Karpas-422 (cell line): ENCODE data around the gene DENND1C. TPM values are rescaled to one million over a fixed set of nuclear protein-coding genes. Genes with fewer than 3 reads are reported as not detected.

Source experiments
- DNase-seq: peaks from one replicate; pipeline ENCODE4 v3.0.0-alpha.2; 2015
- H2AFZ ChIP-seq: fragments of 200-600 bp; sonication (generic); 2 replicates; pipeline ENCODE4 v1.6.1; 2014; ENCODE audit warnings: antibody characterized with exemption, low read length, mixed read lengths
- H3K27ac ChIP-seq: fragments of 200-600 bp; sonication (generic); 2 replicates; pipeline ENCODE4 v1.5.1; 2014; ENCODE audit warnings: mild to moderate bottlenecking, low read length, moderate library complexity
- H3K27me3 ChIP-seq: fragments of 200-600 bp; sonication (generic); 2 replicates; pipeline ENCODE4 v1.6.1; 2014; ENCODE audit warnings: low read length, mixed read lengths
- H3K36me3 ChIP-seq: fragments of 200-600 bp; sonication (generic); 2 replicates; pipeline ENCODE4 v1.6.1; 2014; ENCODE audit warnings: low read length, mixed read lengths; ENCODE audit not compliant: insufficient read depth
- H3K4me1 ChIP-seq: fragments of 200-600 bp; sonication (generic); 2 replicates; pipeline ENCODE4 v1.6.1; 2014; ENCODE audit warnings: mild to moderate bottlenecking, low read length, mixed read lengths
- H3K4me2 ChIP-seq: fragments of 200-600 bp; sonication (generic); 2 replicates; pipeline ENCODE4 v1.6.1; 2014; ENCODE audit warnings: low read length, low read depth, mild to moderate bottlenecking; ENCODE audit not compliant: poor library complexity, severe bottlenecking
- H3K4me3 ChIP-seq: fragments of 200-600 bp; sonication (generic); 2 replicates; pipeline ENCODE4 v1.5.1; 2014; ENCODE audit warnings: mild to moderate bottlenecking, antibody characterized with exemption, low read length, mixed read lengths
- H3K79me2 ChIP-seq: fragments of 200-600 bp; sonication (generic); 2 replicates; pipeline ENCODE4 v1.6.1; 2014; ENCODE audit warnings: mild to moderate bottlenecking, low read length, mixed read lengths
- H3K9ac ChIP-seq: fragments of 200-600 bp; sonication (generic); 2 replicates; pipeline ENCODE4 v1.6.0; 2014; ENCODE audit warnings: low read length
- H3K9me2 ChIP-seq: fragments of 200-600 bp; sonication (generic), shearing (Covaris generic); replicated peaks from 2 replicates; pipeline ENCODE4 v1.6.0; 2014; ENCODE audit warnings: mild to moderate bottlenecking, low read length, moderate library complexity; ENCODE audit not compliant: insufficient read depth
- H3K9me3 ChIP-seq: fragments of 300-700, 200-600 bp; sonication (generic); 2 replicates; pipeline ENCODE4 v1.6.1; 2014; ENCODE audit warnings: low read length, mixed read lengths
- H4K20me1 ChIP-seq: fragments of 200-600 bp; sonication (generic); 2 replicates; pipeline ENCODE4 v1.6.1; 2014; ENCODE audit warnings: mild to moderate bottlenecking, antibody characterized with exemption, low read length, low read depth; ENCODE audit not compliant: insufficient read depth
- total RNA-seq: library from RNA; depleted of rRNA; stranded (reverse); fragments of >200 nt; shearing (Covaris generic); gene quantifications from 2 replicates; pipeline ENCODE4 v1.2.3, GENCODE V29; 2014; ENCODE audit warnings: low replicate concordance

DENND1C gene
- total RNA-seq, 1 experiment from 2014 or later, result 19.2 TPM

GRCh38 chr19:6446452-6446851 is 35.1 kb downstream of the DENND1C start:
- no peak overlapping the region for H3K27ac ChIP-seq
- no peaks in the 10 kb centered on the region for H3K9me3 ChIP-seq
- DNase-seq, result no peak
- no peak overlapping the region for H3K4me3 ChIP-seq
- no peaks in the 10 kb centered on the region for H3K4me1 ChIP-seq
- no peak overlapping the region for H3K9ac ChIP-seq
- no peak overlapping the region for H3K4me2 ChIP-seq
- H3K79me2 ChIP-seq, result no peaks in the 10 kb centered on the region
- H3K9me2 ChIP-seq, result no peaks in the 10 kb centered on the region
- no peak overlapping the region for H2AFZ ChIP-seq
- H3K27me3 ChIP-seq, result no peaks in the 10 kb centered on the region
- no peaks in the 10 kb centered on the region for H3K36me3 ChIP-seq
- H4K20me1 ChIP-seq, result no peaks in the 10 kb centered on the region

- Histone ChIP-seq H3K9me3 (no peaks in the 10 kb centered on the region), H3K4me2 (no peak overlapping the region), H3K27me3 (no peaks in the 10 kb centered on the region), H3K79me2 (no peaks in the 10 kb centered on the region), H3K4me3 (no peak overlapping the region), H3K9me2 (no peaks in the 10 kb centered on the region), H3K4me1 (no peaks in the 10 kb centered on the region), H3K36me3 (no peaks in the 10 kb centered on the region), H2AFZ (no peak overlapping the region), H3K9ac (no peak overlapping the region), H3K27ac (no peak overlapping the region), H4K20me1 (no peaks in the 10 kb centered on the region)
- DNase-seq, result no peak
Observed at GRCh38 chr19:6443986-6444385, 37.6 kb downstream of the DENND1C start.

DNA sequence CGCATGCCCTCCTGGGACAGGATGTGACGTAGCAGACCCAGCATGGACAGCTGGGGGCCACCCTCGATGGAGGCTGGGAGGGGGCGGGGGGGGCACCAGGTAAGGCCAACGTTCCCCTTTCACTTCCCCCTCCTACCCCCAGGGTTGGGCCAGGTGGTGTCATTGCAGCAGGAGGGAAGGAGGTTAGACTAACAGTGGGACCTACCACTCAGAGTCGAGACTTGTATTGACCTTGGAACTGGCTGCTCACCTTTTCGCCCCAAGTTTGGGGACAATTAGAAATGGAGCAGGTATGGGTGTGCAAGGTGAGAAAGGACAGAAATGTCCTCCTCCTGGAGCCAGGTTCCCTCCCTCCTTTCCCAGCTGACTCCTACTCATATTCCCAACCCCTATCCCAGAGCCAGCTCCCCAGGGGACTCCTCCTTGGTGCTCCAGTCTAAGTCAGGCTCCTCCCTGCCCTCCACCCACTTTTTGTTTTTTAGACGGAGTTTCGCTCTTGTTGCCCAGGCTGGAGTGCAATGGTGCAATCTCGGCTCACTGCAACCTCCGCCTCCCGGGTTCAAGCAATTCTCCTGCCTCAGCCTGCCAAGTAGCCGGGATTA is 39.4 kb downstream of the DENND1C start:
- H3K36me3 ChIP-seq, result no peaks in the 10 kb centered on the region
- H2AFZ ChIP-seq, result no peak overlapping the region
- no peaks in the 10 kb centered on the region for H4K20me1 ChIP-seq
- H3K27ac ChIP-seq, result no peak overlapping the region
- H3K79me2 ChIP-seq, result no peaks in the 10 kb centered on the region
- no peaks in the 10 kb centered on the region for H3K4me1 ChIP-seq
- no peaks in the 10 kb centered on the region for H3K9me2 ChIP-seq
- no peaks in the 10 kb centered on the region for H3K27me3 ChIP-seq
- H3K4me2 ChIP-seq, result no peak overlapping the region
- no peaks in the 10 kb centered on the region for H3K9me3 ChIP-seq
- no peak overlapping the region for H3K4me3 ChIP-seq
- H3K9ac ChIP-seq, result no peak overlapping the region
- DNase-seq, result no peak

- H3K4me2 ChIP-seq, result no peak overlapping the region
- H3K9me3 ChIP-seq, result no peaks in the 10 kb centered on the region
- H3K9me2 ChIP-seq, result no peaks in the 10 kb centered on the region
- no peak for DNase-seq
- no peak overlapping the region for H3K9ac ChIP-seq
- H3K36me3 ChIP-seq, result no peaks in the 10 kb centered on the region
- H3K27me3 ChIP-seq, result no peaks in the 10 kb centered on the region
- no peaks in the 10 kb centered on the region for H3K79me2 ChIP-seq
- no peak overlapping the region for H2AFZ ChIP-seq
- no peaks in the 10 kb centered on the region for H4K20me1 ChIP-seq
- no peaks in the 10 kb centered on the region for H3K4me1 ChIP-seq
- H3K27ac ChIP-seq, result no peak overlapping the region
- H3K4me3 ChIP-seq, result no peak overlapping the region
Observed at GRCh38 chr19:6440905-6441304, 40.7 kb downstream of the DENND1C start.

GRCh38 chr19:6439743-6440142 is 41.8 kb downstream of the DENND1C start:
- no peaks in the 10 kb centered on the region for H4K20me1 ChIP-seq
- H3K4me1 ChIP-seq, result no peaks in the 10 kb centered on the region
- no peaks in the 10 kb centered on the region for H3K36me3 ChIP-seq
- H3K9ac ChIP-seq, result no peak overlapping the region
- no peak for DNase-seq
- no peaks in the 10 kb centered on the region for H3K9me3 ChIP-seq
- H3K27ac ChIP-seq, result no peak overlapping the region
- no peak overlapping the region for H3K4me2 ChIP-seq
- no peaks in the 10 kb centered on the region for H3K79me2 ChIP-seq
- H3K4me3 ChIP-seq, result no peak overlapping the region
- no peaks in the 10 kb centered on the region for H3K27me3 ChIP-seq
- no peaks in the 10 kb centered on the region for H3K9me2 ChIP-seq
- no peak overlapping the region for H2AFZ ChIP-seq

- no peaks in the 10 kb centered on the region for H3K36me3 ChIP-seq
- H2AFZ ChIP-seq, result no peak within 1 kb of the TSS
- no peak within 1 kb of the TSS for H3K4me2 ChIP-seq
- no peak within 1 kb of the TSS for H3K9ac ChIP-seq
- no peaks in the 10 kb centered on the region for H3K9me2 ChIP-seq
- no peak within 1 kb of the TSS for H3K27ac ChIP-seq
- DNase-seq, result no peak
- H3K4me3 ChIP-seq, result no peak within 1 kb of the TSS
- H3K9me3 ChIP-seq, result no peaks in the 10 kb centered on the region
- no peaks in the 10 kb centered on the region for H4K20me1 ChIP-seq
- no peaks in the 10 kb centered on the region for H3K27me3 ChIP-seq
- H3K4me1 ChIP-seq, result no peaks in the 10 kb centered on the region
- no peaks in the 10 kb centered on the region for H3K79me2 ChIP-seq
Observed at GRCh38 chr19:6433663-6434062, 47.9 kb downstream of the DENND1C start, which contains the start of gene SLC25A41. Gene SLC25A41, minus strand, starts transcription at chr19:6433763. Its CDS starts 70 bp downstream, at chr19:6433693.

GRCh38 chr19:6433165-6433564 is 48.4 kb downstream of the DENND1C start:
- DNase-seq, result no peak
- H2AFZ ChIP-seq, result no peak overlapping the region
- no peak overlapping the region for H3K9ac ChIP-seq
- H3K4me2 ChIP-seq, result no peak overlapping the region
- H3K79me2 ChIP-seq, result no peaks in the 10 kb centered on the region
- H3K9me3 ChIP-seq, result no peaks in the 10 kb centered on the region
- no peaks in the 10 kb centered on the region for H3K36me3 ChIP-seq
- no peak overlapping the region for H3K27ac ChIP-seq
- no peaks in the 10 kb centered on the region for H4K20me1 ChIP-seq
- H3K27me3 ChIP-seq, result no peaks in the 10 kb centered on the region
- H3K9me2 ChIP-seq, result no peaks in the 10 kb centered on the region
- H3K4me3 ChIP-seq, result no peak overlapping the region
- no peaks in the 10 kb centered on the region for H3K4me1 ChIP-seq

GRCh38 chr19:6431891-6432290 is 49.7 kb downstream of the DENND1C start:
- DNase-seq, result no peak
- Histone ChIP-seq H3K4me3 (no peak overlapping the region), H3K4me2 (no peak overlapping the region), H3K9me3 (no peaks in the 10 kb centered on the region), H2AFZ (no peak overlapping the region), H4K20me1 (no peaks in the 10 kb centered on the region), H3K4me1 (no peaks in the 10 kb centered on the region), H3K9me2 (no peaks in the 10 kb centered on the region), H3K36me3 (no peaks in the 10 kb centered on the region), H3K27me3 (no peaks in the 10 kb centered on the region), H3K9ac (no peak overlapping the region), H3K79me2 (no peaks in the 10 kb centered on the region), H3K27ac (no peak overlapping the region)
